HepG2 (cell line): Measurements from ENCODE around the gene SPPL3. TPM values are rescaled to one million over a fixed set of nuclear protein-coding genes. Genes with fewer than 3 reads are reported as not detected.

ENCODE experiments used
- CBX1 ChIP-seq: IDR thresholded peaks from one replicate; pipeline ENCODE4 v1.6.1; 2016; ENCODE audit warnings: antibody characterized with exemption, low read depth
- KAT7 ChIP-seq: IDR thresholded peaks from 2 replicates; pipeline ENCODE4 v1.6.1; 2018; ENCODE audit warnings: borderline replicate concordance, missing compliant biosample characterization
- ONECUT2 ChIP-seq: sonication (generic); formaldehyde crosslinking; IDR thresholded peaks from 2 replicates; pipeline ENCODE4 v1.4.0; 2020; ENCODE audit warnings: missing genetic modification reagents
- SOX6 ChIP-seq, 2 experiments: fragments of 450-650 bp in 1 of 2; sonication (generic) in 1 of 2; formaldehyde crosslinking in 1 of 2; IDR thresholded peaks; 2 replicates each; pipeline versions ENCODE4 v1.4.0 to v1.6.1; 2017 to 2020; ENCODE audit warnings: antibody characterized with exemption in 1 of 2, mild to moderate bottlenecking in 1 of 2, missing genetic modification reagents in 1 of 2
- SSRP1 ChIP-seq: IDR thresholded peaks from 2 replicates; pipeline ENCODE4 v1.6.1; 2016; ENCODE audit warnings: control low read depth
- polyA plus RNA-seq, 8 experiments: library from polyadenylated mRNA; depleted of rRNA in 3 of 8; stranded (reverse) in 7 of 8; unstranded in 1 of 8; fragments of >200 nt; fragmentation: Illumina TruSeq in 4 of 8; extraction: Trizol in 4 of 8; gene quantifications; 2 replicates each; pipeline versions ENCODE4 v1.2.1 to v1.2.3, GENCODE V29; 2011 to 2016; ENCODE audit warnings: low read depth in 4 of 8, missing spikeins in 1 of 8, mixed read lengths in 1 of 8; ENCODE audit not compliant: insufficient read depth in 1 of 8
- total RNA-seq, 5 experiments: library from RNA; depleted of rRNA; stranded (reverse); fragments of >200 nt; fragmentation: Illumina TruSeq; extraction: Trizol; gene quantifications; 2 replicates each; pipeline ENCODE4 v1.2.3, GENCODE V29; 2016; ENCODE audit warnings: low read depth in 1 of 5
- TF ChIP-seq, protein P1 (sequence below): sonication (generic); formaldehyde crosslinking; IDR thresholded peaks from 2 replicates; pipeline ENCODE4 v1.5.0; 2020; ENCODE audit warnings: missing genetic modification reagents, mild to moderate bottlenecking, borderline replicate concordance
- TF ChIP-seq, protein P2 (sequence below): sonication (generic); formaldehyde crosslinking; conservative IDR thresholded peaks from 2 replicates; pipeline ENCODE4 v1.8.0; 2022; ENCODE audit warnings: low read depth, missing genetic modification reagents
- TF ChIP-seq, protein P3 (sequence below): sonication (generic); formaldehyde crosslinking; IDR thresholded peaks from 2 replicates; pipeline ENCODE4 v1.5.0; 2020; ENCODE audit warnings: mild to moderate bottlenecking, missing genetic modification reagents
- TF ChIP-seq, protein P4 (sequence below): sonication (generic); formaldehyde crosslinking; IDR thresholded peaks from 2 replicates; pipeline ENCODE4 v1.5.0; 2020; ENCODE audit warnings: mild to moderate bottlenecking, missing genetic modification reagents, moderate library complexity
- TF ChIP-seq, protein P5 (sequence below): sonication (generic); formaldehyde crosslinking; IDR thresholded peaks from 2 replicates; pipeline ENCODE4 v1.5.0; 2020; ENCODE audit warnings: mild to moderate bottlenecking, missing genetic modification reagents, borderline replicate concordance
- TF ChIP-seq, protein P6 (sequence below): IDR thresholded peaks from 2 replicates; pipeline ENCODE4 v1.4.0; 2020; ENCODE audit warnings: mild to moderate bottlenecking, missing genetic modification reagents

SPPL3 gene
- total and polyA plus RNA-seq, 2 of the 13 experiments (the other 11 are each of a cell fraction or from before 2014, with no cell fraction given), result 8.9 to 9.1 TPM

DNA sequence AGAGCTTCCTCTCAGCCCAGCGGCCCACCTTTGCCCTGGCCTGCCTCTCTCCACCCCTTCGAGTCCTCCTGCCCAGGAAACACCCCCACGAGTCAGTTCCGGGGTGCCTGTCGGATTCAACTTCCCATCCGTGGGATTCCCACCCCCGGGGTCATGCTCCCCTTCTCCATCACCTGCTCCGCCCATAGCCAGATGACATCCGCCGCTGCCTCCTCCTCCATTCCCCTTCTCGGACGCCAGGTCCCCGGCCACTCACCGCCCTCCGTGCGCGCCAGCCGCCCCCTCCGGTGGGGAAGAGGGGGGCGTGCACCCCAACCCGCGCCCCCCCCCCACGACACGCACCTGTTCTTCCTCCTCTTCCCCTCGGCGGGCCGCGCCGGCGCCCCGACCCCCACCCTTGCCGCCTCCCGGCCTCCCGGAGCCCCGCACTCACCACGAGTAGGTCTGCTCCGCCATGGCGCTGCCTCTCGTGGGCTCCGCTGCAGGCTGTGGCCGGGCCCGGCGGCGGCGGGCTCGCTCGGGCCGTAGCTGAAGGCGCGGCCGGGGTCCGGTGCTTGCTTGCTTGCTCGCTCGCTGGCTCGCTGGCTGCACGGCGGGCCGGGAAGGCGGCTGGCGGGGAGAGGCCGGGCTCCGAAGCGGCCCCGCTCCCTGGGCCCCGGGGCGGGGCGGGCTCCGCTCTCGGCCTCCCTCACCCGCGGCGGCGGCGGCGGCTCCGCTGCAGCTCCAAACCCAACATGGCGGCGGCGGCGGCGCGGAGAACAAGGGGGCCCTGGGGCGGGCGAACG, 554 bp downstream of the SPPL3 start (continued):
- TF ChIP-seq, protein P1, sequence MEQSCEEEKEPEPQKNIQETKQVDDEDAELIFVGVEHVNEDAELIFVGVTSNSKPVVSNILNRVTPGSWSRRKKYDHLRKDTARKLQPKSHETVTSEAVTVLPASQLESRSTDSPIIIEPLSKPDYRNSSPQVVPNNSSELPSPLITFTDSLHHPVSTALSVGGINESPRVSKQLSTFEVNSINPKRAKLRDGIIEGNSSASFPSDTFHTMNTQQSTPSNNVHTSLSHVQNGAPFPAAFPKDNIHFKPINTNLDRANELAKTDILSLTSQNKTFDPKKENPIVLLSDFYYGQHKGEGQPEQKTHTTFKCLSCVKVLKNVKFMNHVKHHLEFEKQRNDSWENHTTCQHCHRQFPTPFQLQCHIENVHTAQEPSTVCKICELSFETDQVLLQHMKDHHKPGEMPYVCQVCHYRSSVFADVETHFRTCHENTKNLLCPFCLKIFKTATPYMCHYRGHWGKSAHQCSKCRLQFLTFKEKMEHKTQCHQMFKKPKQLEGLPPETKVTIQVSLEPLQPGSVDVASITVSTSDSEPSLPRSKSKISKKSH (CRISPR knock-in tag), result no peak
- TF ChIP-seq, protein P2, sequence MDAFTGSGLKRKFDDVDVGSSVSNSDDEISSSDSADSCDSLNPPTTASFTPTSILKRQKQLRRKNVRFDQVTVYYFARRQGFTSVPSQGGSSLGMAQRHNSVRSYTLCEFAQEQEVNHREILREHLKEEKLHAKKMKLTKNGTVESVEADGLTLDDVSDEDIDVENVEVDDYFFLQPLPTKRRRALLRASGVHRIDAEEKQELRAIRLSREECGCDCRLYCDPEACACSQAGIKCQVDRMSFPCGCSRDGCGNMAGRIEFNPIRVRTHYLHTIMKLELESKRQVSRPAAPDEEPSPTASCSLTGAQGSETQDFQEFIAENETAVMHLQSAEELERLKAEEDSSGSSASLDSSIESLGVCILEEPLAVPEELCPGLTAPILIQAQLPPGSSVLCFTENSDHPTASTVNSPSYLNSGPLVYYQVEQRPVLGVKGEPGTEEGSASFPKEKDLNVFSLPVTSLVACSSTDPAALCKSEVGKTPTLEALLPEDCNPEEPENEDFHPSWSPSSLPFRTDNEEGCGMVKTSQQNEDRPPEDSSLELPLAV (CRISPR knock-in tag), result no peak
- no peak for TF ChIP-seq CBX1
- TF ChIP-seq, protein P3, sequence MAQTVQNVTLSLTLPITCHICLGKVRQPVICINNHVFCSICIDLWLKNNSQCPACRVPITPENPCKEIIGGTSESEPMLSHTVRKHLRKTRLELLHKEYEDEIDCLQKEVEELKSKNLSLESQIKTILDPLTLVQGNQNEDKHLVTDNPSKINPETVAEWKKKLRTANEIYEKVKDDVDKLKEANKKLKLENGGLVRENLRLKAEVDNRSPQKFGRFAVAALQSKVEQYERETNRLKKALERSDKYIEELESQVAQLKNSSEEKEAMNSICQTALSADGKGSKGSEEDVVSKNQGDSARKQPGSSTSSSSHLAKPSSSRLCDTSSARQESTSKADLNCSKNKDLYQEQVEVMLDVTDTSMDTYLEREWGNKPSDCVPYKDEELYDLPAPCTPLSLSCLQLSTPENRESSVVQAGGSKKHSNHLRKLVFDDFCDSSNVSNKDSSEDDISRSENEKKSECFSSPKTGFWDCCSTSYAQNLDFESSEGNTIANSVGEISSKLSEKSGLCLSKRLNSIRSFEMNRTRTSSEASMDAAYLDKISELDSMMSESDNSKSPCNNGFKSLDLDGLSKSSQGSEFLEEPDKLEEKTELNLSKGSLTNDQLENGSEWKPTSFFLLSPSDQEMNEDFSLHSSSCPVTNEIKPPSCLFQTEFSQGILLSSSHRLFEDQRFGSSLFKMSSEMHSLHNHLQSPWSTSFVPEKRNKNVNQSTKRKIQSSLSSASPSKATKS, result no peak
- TF ChIP-seq SSRP1 (CRISPR knock-in tag), result no peak
- TF ChIP-seq, protein P4, sequence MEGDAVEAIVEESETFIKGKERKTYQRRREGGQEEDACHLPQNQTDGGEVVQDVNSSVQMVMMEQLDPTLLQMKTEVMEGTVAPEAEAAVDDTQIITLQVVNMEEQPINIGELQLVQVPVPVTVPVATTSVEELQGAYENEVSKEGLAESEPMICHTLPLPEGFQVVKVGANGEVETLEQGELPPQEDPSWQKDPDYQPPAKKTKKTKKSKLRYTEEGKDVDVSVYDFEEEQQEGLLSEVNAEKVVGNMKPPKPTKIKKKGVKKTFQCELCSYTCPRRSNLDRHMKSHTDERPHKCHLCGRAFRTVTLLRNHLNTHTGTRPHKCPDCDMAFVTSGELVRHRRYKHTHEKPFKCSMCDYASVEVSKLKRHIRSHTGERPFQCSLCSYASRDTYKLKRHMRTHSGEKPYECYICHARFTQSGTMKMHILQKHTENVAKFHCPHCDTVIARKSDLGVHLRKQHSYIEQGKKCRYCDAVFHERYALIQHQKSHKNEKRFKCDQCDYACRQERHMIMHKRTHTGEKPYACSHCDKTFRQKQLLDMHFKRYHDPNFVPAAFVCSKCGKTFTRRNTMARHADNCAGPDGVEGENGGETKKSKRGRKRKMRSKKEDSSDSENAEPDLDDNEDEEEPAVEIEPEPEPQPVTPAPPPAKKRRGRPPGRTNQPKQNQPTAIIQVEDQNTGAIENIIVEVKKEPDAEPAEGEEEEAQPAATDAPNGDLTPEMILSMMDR (CRISPR knock-in tag), result no peak
- TF ChIP-seq SOX6 (IDR thresholded peaks at IDR 0.05), result no peak
- TF ChIP-seq SOX6 (CRISPR knock-in tag; IDR thresholded peaks at IDR 0.05), result peak; percentile 35; the same call in 1 of the 2 replicates
- TF ChIP-seq, protein P5, sequence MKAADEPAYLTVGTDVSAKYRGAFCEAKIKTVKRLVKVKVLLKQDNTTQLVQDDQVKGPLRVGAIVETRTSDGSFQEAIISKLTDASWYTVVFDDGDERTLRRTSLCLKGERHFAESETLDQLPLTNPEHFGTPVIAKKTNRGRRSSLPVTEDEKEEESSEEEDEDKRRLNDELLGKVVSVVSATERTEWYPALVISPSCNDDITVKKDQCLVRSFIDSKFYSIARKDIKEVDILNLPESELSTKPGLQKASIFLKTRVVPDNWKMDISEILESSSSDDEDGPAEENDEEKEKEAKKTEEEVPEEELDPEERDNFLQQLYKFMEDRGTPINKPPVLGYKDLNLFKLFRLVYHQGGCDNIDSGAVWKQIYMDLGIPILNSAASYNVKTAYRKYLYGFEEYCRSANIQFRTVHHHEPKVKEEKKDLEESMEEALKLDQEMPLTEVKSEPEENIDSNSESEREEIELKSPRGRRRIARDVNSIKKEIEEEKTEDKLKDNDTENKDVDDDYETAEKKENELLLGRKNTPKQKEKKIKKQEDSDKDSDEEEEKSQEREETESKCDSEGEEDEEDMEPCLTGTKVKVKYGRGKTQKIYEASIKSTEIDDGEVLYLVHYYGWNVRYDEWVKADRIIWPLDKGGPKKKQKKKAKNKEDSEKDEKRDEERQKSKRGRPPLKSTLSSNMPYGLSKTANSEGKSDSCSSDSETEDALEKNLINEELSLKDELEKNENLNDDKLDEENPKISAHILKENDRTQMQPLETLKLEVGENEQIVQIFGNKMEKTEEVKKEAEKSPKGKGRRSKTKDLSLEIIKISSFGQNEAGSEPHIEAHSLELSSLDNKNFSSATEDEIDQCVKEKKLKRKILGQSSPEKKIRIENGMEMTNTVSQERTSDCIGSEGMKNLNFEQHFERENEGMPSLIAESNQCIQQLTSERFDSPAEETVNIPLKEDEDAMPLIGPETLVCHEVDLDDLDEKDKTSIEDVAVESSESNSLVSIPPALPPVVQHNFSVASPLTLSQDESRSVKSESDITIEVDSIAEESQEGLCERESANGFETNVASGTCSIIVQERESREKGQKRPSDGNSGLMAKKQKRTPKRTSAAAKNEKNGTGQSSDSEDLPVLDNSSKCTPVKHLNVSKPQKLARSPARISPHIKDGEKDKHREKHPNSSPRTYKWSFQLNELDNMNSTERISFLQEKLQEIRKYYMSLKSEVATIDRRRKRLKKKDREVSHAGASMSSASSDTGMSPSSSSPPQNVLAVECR, result peak; percentile 53; the same call in 1 of the 2 replicates
- no peak for TF ChIP-seq ONECUT2 (CRISPR knock-in tag)
- TF ChIP-seq KAT7, result peak; percentile 55; the same call in 1 of the 2 replicates
- TF ChIP-seq, protein P6, sequence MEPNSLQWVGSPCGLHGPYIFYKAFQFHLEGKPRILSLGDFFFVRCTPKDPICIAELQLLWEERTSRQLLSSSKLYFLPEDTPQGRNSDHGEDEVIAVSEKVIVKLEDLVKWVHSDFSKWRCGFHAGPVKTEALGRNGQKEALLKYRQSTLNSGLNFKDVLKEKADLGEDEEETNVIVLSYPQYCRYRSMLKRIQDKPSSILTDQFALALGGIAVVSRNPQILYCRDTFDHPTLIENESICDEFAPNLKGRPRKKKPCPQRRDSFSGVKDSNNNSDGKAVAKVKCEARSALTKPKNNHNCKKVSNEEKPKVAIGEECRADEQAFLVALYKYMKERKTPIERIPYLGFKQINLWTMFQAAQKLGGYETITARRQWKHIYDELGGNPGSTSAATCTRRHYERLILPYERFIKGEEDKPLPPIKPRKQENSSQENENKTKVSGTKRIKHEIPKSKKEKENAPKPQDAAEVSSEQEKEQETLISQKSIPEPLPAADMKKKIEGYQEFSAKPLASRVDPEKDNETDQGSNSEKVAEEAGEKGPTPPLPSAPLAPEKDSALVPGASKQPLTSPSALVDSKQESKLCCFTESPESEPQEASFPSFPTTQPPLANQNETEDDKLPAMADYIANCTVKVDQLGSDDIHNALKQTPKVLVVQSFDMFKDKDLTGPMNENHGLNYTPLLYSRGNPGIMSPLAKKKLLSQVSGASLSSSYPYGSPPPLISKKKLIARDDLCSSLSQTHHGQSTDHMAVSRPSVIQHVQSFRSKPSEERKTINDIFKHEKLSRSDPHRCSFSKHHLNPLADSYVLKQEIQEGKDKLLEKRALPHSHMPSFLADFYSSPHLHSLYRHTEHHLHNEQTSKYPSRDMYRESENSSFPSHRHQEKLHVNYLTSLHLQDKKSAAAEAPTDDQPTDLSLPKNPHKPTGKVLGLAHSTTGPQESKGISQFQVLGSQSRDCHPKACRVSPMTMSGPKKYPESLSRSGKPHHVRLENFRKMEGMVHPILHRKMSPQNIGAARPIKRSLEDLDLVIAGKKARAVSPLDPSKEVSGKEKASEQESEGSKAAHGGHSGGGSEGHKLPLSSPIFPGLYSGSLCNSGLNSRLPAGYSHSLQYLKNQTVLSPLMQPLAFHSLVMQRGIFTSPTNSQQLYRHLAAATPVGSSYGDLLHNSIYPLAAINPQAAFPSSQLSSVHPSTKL (CRISPR knock-in tag), result peak; percentile 38; the same call in 1 of the 2 replicates
